Activated gamma-delta T cell treated with Interleukin-2 at 50 U/mL for 16 hours (primary cell): ENCODE results near the gene UBTD1.
"Not testable (repeated sequence)": the region's sequence is repeated elsewhere in the genome, so short reads cannot be mapped to it uniquely, and the experiment has no call there.

Source experiments
- DNase-seq: peaks from one replicate; pipeline ENCODE4 v3.0.0-alpha.2; 2020

The UBTD1 gene

DNA sequence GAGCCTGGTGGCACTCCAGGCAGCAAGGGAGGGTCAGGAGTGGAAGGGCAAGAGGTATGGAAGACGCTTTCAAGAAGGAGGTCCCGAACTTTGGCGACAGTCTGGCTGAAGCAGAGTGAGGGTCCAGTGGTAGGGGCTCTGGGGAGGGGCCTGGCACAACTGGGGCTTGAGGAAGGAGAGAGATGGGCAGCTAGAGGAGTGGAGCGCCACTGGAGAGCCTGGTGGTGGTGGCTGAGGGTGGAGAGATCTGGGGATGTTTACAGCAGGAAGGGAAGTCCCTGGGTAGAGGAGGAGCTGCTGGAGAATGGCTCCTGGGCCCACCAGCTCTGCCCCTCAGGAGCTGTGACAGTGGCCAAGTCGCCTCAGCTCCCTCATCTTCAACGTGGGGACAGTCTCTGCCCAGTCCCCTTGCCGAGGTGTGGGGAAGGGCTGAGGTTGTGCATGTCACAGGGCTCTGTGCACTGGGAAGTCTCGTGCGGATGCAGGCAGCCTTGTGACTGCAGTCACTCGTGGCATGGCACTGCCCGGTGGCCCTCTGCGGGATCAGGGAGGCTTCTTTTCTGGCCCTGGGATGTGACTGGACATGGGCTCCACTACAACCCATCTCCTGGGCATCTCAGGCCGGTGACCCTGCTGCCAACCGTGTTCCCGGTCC lies 18.5 kb downstream of the UBTD1 start:
- no peak for DNase-seq

DNA sequence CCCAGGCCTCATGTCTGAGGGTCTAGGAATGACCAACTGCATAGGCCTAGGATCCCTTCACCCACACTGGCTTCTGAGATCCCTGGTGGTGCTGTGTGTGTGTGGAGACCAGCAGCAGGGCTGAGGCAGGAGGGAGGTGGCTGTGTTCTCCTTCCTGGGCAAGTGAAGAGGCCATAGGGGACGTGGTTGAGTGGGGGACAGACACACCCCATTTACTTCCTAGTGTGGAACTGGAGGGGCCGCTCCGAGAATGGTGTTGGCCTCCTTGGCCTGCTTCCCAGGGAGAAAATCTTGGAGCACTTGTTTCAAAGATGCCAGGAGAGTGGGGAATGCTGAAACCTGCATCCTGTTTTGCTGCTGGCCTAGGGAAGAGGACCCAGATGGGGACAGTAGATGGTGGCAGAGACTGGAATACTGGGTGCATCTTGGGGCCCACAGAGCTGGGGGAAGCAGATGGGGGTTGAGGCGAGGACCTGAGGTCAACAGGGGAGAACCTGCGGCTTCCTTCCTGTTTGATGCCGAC lies 19.1 kb downstream of the UBTD1 start:
- no peak for DNase-seq

DNA sequence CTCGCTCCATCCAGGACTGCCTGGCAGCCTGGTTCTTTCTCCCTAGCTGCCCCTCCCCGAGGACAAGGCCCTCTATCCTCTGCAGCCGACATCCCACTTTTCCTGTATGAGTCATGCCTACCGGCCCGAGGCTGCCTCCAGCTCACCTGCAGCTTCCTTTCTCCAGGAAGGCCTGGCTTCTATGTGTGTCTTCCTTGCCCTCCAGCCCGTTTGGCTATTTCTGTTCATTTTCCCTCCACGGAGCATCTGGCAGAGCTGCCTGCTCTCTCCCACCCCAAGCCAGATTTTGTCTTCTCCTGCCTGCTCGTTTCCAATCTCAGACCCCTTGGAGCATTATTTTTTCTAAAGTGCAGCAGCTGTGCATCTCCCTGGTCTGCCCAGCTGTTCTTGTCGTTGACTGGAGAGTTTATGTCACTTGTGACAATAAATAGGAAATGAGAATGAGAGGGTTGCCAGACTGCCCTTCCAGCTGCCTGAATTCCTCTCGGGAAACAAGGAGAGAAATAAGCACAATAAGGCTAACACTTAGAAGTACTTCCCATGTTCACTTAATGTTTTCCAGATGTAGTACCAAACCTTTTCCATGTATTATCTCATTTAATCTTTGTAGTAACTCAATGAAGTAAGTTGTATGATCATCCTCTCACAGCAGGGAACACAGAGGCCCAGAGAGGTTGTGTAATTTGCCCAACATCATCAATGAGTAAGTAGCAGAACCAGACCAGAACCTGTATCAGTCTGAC lies 19.7 kb downstream of the UBTD1 start:
- no peak for DNase-seq

DNA sequence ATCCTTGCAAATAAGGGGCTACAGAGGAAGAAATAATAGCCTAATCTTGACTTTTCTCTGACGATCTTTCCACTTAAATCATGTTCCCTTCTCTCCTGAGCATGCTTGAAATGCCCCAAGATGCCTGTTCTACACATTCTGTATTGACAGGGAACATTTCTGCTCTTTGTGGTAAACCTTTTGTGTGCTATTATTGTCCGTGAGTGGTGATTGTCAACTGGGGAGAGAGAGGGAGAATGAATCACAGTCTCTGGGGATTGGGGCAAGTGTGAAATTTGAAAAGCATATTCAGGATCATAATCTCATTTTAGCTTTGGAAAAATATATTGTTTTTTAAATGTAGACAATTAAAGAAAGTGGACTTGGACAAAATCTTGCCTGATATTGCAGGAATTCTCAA lies 20.6 kb downstream of the UBTD1 start:
- no peak for DNase-seq

DNA sequence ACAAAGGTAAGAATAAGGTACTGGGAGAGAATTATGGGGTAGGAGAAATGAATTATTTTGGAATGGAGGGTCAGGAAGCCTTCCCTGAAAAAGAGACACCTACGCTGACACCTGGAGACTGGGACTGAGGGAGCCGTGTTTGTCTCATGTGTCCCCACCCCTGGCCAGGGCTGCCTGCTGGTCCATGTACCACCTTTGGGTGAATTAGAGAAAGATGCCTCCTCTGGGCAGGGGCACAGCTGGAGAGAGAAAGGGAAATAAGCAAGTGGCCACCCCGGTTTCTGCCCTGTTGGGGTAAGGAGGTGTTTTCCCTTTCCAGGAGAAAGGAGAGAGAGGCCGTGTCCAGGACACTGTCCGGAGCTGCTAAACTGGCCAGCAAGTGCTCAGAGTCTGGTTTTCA lies 21.8 kb downstream of the UBTD1 start:
- DNase-seq, result no peak

DNA sequence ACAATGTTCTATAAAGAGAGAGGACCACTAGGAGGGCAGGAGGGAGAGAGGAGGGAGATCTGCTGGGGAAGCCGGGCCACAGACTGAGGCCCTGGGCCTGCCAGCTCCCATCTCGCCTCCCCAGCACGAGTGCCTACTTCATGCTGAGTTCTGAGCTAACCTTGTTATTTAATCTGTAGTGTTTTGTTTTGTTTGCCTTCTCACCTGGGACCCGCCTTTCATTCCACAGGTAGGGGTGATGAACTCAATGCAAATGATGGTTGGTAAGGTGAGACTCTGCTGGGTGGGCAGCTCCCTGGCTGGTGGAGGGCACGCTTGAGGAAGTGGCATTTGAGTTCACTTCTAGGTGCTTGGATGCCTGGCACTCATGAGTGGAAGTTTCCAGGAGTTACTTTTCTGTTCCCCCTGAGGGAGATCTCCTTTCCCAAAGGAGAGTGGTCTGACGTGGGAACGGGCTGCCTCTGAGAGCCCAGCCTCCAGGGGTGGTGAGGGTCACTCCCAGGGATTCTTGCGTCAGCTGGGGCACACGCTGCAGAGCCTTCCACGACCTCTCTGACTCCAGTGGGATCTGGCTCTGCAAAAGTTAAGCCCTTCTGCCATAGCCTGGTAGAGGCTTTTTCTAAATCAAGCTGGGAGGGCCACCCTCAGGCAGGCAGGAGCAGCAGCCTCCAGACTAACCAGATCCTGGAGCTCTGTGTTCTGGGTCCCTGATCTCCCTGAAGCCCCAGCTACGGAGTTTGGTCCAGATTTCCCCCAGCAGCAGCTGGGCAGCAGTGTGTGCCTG lies 22.4 kb downstream of the UBTD1 start:
- DNase-seq, result no peak

DNA sequence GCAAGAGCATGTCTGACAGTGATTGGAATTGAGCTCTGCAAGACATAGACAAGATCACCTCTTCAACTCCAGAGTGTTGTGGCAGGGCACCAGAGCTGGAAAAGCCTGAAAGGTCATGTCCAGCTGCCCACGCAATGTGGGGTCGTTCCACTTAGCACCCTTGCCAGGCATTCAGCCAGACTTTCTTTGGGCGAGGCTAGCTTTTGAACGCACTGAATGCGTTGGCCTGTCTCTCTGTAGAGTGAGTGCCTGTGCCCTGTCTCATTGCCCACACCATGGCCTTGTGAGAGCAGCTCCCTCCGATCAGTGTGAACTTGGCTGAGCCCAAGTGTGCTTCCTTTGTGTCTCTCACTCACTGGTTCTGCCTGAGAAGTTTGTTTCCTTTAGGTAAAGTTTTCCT lies 23.3 kb downstream of the UBTD1 start:
- no peak for DNase-seq

DNA sequence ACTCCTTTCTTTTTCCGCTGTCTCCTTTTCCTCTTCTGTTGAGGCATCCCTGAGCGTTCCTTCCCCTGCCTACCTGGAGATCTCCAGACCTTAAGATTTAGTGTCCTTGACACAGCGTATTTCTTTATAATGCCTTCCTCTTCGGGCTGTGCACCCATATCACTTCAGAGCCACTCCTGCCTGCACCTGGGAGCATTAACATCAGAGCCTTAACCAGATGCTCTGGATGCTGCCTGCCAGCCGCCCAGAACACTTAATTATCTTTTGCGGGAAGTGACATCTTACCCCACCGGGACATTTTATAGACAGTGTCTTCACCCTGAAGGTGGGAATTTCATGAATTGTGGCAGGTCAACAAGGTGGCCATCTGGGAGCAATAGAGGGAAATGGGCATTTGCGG lies 24.2 kb downstream of the UBTD1 start:
- DNase-seq, result no peak

DNA sequence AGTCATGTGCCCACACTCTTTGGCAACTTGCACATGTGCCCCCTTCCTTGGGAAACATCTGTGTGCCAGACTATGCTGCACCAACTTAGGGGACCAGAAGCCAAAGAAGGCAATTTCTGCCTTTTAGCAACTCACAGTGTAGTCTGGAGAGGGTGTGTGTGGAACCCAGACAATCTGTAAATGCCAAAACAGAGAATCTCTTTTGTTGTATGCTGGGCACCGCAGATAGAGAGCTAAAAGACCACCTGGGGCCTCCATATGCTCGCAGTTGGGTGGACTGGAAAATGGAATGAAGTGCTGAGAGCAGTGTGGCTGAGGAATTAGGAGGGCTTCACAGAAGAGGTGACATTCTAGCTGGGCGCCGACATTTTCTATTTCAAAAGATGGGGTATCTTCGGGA lies 26.4 kb downstream of the UBTD1 start:
- DNase-seq, result no peak

DNA sequence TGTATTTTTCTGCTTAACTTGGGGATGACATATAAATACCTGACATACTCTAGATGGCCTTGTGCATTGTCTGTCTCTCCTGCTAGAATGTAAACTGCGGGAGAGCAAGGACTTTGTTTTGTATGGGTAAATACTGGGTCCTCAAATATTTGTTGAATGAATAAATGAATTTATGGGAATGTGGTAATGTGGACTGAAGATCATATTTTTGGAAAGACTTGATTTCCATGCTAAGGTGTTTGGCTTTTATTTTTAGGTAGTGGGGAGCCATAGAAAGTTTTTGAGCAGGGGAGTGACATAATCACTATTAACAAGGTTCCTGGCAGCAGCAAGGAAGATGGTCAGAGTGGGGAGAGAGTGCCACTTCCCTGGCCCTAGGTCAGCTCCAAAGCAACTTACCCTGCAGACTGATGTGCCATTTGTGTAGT lies 27.0 kb downstream of the UBTD1 start:
- no peak for DNase-seq

DNA sequence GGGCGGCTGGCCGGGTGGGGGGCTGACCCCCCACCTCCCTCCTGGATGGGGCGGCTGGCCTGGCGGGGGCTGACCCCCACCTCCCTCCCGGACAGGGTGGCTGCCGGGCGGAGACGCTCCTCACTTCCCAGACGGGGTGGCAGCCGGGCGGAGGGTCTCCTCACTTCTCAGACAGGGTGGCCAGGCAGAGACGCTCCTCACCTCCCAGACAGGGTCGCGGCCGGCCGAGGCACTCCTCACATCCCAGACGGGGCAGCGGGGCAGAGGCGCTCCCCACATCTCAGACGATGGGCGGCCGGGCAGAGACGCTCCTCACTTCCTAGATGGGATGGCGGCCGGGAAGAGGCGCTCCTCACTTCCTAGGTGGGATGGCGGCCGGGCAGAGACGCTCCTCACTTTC lies 30.2 kb downstream of the UBTD1 start:
- not testable (repeated sequence) for DNase-seq

DNA sequence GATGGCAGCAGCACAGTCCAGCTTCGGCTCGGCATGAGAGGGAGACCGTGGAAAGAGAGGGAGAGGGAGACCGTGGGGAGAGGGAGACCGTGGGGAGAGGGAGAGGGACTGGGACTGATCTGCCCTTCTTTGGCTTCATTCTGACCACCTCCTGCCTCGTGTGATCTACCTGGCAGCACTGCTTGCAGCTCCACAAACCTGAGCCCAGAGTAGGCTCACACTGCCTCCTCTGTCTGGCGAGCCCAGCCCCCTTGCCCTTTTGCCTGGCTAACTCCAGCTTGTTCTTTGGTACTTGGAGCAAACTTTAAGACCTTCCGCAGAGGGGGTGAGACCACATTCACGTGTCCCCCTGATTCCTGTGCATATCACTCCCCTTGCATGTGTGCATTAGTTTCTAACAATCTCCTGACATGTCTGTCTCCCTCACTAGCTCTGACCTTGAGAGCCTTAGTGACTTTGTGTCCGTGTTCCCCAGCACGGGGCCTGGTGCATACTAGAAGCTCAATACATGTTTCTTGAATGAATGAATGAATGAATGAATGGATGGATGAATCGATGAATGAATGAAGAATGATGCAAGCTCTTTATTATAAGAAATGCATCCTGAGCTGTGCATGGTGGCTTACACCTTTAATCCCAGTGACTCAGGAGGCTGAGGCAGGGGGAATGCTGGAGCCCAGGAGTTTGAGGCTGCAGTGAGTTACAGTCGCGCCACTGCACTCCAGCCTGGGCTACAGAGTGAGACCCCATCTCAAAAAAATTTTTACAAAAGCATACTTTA lies 31.2 kb downstream of the UBTD1 start:
- no peak for DNase-seq

DNA sequence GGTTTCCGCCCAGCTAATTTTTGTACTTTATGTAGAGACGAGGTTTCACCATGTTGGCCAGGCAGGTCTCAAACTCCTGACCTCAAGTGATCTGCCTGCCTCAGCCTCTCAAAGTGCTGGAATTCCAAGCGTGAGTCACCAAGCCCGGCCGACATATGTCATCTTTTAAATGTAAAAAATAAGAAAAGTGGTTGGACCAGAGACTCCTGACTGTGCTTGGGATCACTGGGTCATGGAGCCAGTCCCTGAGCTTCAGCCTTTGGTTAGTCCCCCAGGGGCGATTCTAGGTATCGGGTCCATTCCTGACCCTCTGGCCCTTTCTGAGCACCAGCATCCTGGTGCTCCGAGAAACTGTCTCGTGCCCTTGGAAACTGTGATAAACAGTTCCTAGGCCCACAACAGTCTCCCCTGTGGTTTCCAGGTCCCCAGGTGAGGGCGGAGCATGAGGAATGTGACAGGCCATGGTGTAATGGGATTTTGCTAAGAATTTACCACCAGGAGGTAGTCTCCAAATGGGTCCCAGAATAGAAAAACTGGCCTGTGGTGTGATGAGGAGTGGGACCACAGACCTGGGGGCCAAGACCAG lies 32.8 kb downstream of the UBTD1 start:
- no peak for DNase-seq

DNA sequence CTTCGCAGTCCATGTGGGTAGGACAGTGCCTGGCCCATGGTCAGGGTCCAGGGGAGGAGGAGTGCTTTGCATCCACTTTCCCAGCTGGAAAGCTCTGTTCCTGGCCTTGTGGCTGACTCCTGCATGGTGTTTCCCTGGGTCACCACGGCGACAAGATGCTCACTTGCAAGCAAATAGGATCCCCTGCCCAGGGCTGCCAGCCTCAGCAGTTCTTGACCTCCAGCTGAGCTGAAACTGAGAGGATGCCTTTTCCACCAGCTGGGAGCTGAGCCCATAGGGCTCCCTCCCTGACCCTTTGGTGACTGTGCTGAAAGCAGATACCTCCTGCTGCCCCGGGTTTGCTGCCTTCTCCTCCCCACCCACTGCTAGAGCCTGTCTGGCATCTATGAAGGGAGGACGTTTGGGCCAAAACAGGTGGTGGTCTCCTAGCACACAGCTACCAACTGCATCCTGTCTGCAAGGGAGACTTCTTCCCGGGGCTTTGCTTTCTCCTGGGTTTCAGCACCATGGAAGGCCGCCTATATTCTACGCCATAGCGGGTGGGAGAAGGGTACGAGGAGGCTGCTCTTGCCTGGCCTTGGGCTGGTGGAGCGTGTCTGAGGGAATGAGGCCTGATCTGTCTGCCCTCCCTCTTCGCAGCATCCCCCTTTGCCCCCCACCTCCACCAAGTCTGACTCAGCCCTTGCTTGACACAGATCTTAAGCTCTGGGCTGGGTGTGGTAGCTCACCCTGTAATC lies 34.4 kb downstream of the UBTD1 start:
- DNase-seq, result no peak

DNA sequence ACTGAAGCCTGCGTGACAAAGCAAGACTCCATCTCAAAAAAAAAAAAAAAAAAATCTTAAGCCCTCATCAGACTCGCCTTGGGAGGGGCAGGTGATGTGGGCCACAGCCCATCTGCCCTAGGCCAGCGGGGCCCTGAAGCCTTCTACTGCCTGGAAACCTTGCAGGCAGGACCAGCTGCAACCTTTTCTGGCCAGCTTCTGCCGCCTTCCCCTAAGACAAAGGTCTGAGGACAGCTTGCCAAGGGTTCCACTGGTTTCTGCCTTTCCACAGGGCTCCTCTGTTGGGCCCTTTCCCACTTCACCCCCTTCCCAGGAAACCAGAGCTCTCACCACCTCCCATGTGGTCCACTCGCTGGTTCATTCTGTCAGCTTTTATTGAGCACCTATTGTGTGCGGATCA lies 35.2 kb downstream of the UBTD1 start:
- no peak for DNase-seq

DNA sequence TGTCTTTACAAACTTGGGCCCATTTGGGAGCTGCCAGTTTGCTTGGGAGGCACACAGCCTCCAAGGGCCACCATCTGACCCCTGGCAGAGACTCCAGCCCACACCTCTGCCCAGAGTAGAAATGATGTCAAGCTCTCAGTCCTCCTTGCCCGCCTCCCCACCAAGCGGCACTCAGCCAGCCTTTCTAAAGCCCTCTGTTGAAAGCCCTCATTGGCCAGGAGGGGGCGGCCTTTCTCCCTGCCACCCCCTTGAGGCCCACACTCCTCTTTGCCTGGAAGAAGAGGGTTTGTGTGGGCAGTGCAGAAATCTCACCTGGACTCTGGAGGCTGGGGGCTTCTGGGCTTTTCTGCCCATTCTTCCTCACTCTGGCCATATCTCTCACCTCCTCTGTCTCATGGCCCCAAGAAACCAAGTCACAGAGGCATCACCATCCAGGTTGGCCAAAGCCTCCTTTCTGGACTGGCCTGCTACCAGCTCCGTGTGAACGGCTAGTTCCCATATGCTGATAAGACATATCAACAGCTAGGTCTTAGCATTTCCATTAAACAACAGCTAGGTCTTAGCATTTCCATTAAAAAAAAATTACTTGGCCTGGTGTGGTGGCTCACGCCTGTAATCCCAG lies 36.1 kb downstream of the UBTD1 start:
- DNase-seq, result no peak

DNA sequence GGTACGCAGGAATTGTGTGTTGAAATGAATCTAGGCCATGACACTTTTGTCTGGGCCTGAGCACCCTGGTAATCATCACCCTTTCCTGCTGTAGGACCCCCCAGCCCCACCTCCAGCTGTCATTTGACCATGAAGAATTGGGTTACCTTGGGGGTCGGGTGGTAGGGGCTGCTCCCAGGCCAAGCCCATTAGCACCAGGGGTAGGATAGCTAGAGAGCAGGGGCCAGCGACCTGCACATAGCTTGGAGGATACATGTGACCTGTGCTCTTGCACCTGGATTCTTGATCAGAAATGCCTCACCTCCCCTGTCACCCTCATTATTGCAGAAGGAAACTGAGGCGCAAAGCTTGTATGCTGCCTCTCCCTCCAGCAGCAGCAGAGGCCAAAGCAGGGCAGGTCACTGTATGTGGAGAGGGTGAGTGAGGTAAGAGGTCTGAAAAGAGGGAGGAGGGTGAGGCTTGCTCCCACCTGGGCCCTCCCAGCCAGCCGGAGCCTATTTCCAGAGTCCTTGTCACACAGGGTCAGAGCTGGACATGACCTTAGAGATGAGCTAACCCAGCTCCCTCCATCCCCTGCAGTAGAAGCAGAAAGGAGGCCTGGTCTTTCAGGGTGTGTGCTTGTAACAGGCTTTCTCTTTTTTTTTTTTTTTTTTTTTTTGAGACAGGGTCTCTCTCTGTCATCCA lies 38.6 kb downstream of the UBTD1 start:
- DNase-seq, result no peak

DNA sequence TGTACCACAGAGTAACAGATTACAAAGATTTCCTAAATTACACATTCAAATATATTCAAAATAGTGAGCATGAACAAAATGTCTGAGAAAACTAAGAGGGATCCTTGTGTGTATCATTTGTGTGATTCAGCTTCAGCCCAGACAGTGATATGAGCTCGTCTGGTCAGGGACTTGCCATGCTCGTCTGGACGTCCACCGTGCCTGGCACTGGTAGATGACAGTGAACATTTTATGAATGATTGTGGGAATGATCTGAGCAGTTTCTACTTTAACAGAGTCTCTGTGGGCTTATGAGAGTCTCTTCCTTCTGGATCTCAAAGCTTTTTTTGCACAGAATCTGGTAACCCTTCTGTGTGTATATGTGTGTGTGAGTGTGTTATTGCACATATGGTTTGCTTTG lies 39.7 kb downstream of the UBTD1 start:
- DNase-seq, result no peak

DNA sequence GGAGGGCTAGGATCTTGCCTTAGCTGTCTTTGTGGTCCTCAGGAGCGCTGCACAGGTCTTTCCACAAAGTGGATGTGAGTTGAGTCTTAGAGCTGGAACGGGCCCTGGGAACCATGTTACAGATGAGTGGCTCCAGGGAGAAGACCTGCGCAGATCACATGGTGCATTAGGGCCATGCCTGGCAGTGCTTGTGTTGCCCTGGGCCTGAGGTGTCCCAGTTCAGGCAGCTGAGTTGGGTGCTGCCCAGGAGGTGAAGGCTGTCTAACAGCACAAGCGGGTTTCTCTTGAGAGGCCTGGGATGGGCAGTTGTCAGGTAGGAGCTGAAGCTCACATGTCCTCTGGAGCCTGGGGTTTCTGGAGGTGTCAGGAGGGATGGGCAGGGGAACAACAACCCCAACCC lies 40.1 kb downstream of the UBTD1 start:
- DNase-seq, result no peak

DNA sequence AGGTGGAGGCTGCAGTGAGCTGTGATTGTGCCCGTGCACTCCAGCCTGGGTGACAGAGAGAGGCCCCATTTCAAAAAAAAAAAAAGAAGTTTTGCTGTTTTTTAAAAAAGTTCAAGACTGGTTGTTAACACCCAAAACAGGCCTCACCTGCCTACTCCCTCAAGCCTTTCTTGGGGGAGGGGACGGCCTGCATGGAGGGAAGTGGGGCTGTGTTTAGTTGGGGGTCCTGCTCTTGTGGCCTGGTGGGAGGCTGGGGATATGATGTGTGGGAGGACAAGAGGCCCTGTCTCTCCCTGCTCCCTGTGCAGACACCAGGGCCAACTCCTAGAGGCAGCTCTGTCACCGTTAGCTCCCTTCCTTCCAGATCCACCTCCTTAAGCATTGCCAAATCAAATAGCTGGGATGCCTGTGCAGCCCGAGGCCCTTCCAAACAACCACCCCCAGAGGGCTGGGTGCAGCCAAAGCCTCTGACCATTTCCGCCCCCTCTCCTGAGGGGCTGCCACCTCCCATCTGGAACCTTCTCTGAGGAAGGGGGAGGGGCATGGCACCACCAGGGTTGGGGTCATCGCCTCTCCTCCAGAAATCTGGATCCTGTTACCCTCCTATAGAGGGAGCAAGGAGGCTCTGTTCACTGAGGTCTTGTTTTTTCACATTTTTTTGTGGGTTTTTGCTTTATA lies 40.9 kb downstream of the UBTD1 start:
- DNase-seq, result no peak
